AG10803 (cell line): Measurements from ENCODE around the gene SMIM21.

Experiments used
- DNase-seq: peaks from one replicate; pipeline ENCODE4 v3.0.0; 2010; ENCODE audit warnings: low read depth
- H3K4me3 ChIP-seq: 2 replicates; pipeline ENCODE4 v1.5.1; 2011; ENCODE audit warnings: mild to moderate bottlenecking, low read length, control low read depth
- CTCF ChIP-seq: conservative IDR thresholded peaks from 2 replicates; pipeline ENCODE4 v1.5.1; 2011; ENCODE audit warnings: mild to moderate bottlenecking, low read length, control low read depth, inconsistent platforms

The SMIM21 gene

GRCh38 chr18:75360215-75360614 is 67.3 kb downstream of the SMIM21 start:
- H3K4me3 ChIP-seq, result no peak overlapping the region
- DNase-seq, result no peak
- no peak for TF ChIP-seq CTCF
